Daoy (cell line): ENCODE results near the gene WDR91. TPM values are rescaled to one million over a fixed set of nuclear protein-coding genes. Genes with fewer than 3 reads are reported as not detected.

Experiments
- DNase-seq: peaks from one replicate; pipeline ENCODE4 v3.0.0-alpha.2; 2015; ENCODE audit warnings: low read depth
- total RNA-seq: library from RNA; depleted of rRNA; stranded (reverse); fragments of >200 nt; shearing (Covaris generic); gene quantifications from 2 replicates; pipeline ENCODE4 v1.2.3, GENCODE V29; 2014

Gene WDR91
- total RNA-seq, 1 experiment from 2014 or later, result 3.7 TPM

DNA sequence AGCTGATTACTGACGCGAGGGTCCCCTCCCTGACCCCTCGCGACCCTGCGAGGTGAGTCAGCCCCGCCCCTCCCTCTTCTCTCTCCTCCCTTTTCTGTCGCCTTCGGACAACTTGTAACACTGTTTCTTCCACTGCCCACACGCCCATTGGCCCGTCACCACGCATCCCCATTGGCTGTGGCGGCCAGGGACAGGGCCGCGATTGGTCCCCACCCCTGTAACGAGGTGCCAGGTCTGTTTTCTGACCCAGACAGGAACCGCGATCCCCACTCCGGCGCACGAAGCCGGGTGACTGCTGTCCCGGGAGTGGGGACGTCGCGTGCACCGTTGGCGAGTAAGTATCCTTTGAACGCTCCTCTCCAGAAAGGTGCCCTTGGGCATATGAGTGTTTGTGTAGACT, 22.2 kb upstream of the WDR91 start, which contains the start of gene STRA8:
Gene STRA8, plus strand, starts transcription at position 269 of the 400 bp plus-strand sequence. CDS start 6,687 bp downstream, outside the sequence.
- DNase-seq, result no peak

DNA sequence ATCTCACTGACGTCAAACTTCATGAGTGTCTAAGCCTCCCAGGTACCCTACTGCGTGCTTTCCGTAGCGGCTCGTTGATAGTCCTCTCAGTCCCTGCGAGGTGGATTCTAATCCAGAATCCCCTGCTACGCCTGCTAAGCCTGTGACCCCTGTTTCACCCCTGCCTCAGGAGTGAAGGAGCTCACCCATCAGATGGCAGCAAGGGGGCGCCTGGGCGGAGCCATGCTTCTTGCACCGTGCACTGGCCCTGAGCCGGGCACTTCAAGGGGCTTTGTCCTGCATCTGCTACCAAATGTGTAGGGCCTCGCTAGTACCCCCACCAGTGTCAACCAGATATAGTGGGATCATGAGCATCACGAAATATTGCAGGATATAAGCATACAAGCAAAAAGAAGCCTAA, 21.4 kb upstream of the WDR91 start:
- peak; percentile 33 for DNase-seq

DNA sequence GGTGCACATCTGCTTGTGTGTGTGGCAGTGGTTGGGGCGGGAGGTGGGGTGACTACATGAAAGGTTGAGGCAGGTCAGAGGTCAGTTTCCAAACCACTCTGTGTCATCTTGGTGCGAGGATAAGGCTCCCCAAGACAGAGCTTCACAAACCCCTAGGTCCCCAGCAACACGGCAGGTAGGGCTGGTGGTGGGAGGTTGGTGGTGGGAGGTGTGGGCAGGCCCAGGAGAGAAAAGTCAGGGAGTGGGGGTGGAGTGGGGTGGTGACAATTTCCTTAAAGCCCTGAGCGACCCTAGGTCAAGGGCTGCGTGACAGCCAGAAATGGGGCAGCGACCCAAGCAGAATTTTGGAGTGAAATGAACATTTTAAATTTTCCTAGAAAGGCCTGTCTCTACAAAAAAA, 20.8 kb upstream of the WDR91 start:
- DNase-seq, result no peak

DNA sequence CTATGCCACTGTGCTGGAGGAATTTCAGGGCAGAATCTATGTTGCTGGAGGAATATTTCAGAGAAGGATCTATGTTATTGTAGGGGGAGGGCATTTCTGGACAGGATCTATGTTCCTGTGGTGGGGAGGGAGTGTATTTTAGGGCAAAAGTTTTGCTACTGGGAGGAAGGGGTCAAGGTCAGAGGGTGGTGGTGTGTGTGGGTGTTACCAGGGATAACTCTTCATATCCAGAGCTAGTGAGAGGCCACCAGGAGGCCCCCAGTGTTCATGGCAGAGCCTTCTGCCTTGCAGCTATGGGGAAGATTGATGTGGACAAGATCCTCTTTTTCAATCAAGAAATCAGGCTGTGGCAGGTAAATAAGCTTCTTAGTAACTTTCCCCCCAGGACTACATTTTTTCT, 20.4 kb upstream of the WDR91 start:
- no peak for DNase-seq

DNA sequence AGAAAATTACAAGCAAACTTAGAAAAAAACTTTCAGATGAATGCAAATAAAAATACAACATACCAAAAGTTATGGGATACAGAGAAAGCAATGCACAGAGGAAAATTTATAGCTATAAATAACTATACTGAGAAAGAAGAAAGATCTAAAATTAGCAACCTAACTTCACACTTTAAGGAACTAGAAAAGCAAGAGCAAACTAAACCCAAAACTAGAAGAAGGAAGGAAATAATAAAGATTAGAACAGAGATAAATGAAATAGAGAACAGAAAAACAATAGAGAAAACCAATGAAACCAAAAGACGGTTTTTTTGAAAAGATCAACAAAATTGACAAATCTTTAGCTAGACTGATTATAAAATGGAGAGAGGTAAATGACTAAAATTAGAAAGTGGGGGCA, 12.7 kb upstream of the WDR91 start:
- DNase-seq, result no peak

DNA sequence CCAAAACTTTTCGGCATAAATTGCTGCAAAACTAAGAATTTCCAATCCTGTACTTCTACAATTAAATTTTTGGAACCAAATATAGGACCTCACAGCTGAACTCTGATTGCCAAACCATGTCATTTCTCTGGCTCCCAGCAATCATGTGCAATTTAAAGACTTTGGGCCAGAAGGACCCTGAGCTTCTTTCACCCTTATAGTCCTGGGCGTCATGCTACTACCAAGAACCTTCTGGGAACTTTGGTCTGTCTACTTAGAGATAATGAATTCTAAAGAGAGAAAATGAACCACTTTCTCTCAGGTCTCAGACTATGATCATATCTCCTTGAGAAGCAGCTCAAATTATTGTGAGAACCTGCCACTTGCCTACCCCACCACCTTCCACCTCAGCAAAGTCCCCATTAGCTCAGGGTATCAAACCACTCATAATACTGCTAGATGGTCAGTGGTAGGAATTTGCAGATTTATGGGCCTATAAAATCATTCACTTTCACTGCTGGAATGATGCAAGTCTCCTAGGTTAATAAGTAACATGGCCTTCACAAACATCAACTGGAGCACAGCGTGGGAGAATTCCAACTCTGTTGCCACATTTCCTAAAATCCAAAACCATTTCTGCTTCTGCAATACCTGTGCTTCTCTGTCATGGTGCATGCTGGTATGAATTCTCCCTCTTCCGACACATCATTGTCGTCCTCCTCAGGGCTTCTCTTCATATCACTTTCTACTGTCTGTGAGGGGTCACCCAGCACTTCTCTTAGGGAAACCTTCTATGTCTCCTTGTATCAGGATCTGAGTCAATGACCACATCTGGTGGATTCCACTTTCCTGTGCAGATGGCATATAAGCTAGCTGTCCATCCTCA, 6.6 kb upstream of the WDR91 start:
- no peak for DNase-seq

DNA sequence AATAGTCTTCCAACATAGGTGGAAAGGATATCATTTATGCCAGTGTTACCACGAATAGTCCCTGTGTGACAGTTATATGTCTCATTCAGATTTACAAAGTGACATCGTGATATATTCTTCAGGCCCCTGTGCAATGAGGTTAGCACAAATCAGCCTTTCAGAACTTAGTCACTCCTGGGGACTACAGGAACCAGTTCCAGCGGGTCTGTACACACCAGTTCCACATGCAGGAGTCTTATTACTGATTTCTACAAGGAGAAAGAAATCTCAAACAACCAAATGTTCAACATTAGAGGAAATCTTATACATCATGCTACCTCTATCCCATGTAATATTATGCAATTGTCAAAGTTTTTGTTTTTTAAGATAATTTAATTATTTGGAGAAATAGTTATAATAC, 4.4 kb upstream of the WDR91 start:
- no peak for DNase-seq

DNA sequence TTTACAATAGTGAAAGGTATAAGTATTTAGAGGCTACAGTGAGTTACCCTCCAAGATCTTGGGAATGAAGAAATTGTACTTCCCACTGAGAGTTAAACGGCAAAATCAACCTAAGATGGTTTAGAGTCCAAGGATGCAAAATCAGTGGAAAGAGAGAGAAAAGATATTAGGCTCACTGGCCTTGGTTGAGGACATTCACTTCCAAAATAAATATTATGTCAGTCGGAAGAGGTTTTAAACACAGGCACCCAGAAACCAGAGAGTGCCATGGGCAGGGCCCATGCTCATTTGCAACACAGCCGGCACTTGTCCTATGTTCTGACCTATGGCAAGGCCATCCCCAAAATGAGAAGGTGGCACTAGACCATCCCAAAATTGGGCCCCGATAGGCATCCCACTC, 3.9 kb upstream of the WDR91 start:
- DNase-seq, result no peak

DNA sequence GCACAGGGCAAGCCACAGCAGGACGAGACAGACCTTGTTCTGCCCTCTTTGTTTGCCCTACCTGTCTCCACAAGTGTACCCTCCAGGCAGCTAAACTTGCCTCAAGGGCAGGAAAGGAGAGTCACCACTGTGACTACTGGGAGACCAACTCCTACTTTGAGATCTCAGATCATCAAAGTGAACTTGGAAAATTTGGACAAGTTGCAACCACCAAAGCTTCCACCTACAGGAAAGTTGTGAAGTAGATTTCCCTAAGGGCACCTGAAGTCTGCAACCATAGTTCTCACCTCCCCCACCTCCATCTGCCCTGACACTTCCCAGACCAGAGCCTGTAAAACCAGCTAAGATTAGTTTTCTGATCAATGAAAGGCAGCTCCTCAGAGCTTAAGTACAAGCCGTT, 2.5 kb upstream of the WDR91 start:
- no peak for DNase-seq

DNA sequence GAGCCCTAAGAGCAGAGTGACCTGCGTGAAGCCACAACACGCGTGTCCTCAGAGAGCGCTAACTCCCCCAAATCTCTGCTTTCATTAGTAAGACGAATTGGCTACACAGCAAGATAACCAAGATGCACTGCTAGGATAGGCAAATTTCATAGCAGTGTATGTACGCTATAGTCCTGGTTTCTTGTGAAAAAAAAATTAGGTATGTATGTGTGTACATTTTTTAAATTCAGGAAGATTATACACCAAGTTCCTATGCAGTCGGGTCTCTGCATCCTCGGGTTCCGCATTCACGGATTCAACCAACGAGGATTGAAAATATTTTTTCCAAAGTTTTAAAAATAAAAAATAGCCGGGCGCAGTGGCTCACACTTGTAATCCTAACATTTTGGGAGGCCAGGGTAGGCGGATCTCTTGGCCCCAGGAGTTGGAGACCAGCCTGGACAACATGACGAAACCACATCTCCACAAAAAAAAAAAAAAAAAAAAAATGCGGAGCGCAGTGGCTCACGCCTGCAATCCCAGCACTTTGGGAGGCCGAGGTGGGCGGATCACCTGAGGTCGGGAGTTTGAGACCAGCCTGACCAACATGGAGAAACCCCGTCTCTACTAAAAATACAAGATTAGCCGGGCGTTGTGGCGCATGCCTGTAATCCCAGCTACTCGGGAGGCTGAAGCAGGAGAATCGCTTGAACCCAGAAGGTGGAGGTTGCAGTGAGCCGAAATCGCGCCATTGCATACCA, 790 bp upstream of the WDR91 start:
- DNase-seq, result peak; percentile 47

DNA sequence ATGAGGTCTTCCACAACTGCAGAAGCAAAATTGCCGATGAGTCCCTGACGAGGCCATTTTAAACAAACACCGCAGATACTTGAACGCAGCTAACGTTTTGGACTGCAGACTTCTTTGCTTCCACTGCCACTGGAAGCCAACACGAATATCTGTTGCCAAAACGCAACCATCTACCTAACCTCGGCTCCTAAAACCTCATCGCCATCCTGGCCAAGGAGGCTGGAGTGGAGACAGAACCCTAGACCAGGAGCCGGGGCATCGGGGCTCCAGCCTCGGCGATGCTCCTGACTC, 493 bp downstream of the WDR91 start:
- DNase-seq, result no peak

DNA sequence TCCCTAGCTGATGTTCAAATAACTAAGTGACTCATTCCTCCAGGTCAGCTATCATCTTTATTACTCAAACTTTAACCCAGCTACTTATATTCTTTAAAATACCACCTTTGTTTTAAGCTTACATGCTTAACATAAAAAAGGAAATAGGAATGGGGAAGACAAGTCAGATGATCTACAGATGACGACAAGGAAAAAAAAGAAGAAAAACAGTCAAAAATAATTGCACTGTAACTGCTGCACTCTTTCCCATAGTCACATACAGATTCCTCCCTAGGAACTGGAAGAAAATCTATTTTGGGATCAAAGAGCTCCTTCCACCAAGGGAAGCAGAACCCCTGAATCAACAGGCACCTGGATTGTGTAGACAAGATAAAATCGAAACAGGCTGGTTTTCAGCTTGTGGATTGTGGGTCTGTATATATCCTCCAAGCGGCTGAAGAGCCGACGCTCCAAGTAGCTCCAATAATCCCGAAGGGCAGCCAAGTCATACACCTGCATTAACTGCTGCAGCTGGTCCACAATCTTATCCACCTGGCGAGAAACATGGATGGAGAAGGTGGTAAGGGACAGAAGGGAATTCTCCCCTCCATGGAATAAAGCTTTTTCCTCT, 2.0 kb downstream of the WDR91 start:
- no peak for DNase-seq

DNA sequence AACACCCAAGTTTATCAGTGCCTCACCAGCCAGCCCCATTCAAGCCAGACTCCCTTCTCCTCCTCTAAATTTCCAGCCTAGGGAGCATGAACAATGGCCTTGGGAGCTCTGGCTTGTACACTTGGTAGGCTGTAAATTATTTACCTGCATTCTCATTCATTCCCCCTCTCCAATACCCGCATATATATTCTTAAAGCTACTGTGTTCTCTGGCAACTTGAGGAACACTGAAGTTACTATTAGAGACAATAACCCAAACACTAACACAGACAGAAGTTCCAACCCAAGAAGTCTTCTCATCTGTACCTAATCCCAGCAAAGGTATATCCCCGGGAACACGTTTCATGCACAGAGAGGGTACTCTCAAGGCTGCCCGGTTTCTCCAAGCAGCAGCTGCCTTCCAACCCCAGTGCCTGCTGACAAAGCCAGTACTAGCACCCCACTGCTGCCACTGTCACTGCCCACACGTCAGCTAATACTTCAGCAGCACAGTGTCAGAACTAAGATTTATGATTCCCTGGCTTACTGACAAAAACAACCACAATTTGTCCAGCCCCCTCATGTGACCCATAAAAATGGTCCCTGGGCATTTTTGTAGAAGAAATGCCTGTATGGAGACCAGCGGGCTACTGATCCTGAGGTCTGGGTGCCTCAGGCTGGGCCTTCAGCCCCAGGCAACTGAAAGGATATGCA, 3.1 kb downstream of the WDR91 start:
- no peak for DNase-seq

DNA sequence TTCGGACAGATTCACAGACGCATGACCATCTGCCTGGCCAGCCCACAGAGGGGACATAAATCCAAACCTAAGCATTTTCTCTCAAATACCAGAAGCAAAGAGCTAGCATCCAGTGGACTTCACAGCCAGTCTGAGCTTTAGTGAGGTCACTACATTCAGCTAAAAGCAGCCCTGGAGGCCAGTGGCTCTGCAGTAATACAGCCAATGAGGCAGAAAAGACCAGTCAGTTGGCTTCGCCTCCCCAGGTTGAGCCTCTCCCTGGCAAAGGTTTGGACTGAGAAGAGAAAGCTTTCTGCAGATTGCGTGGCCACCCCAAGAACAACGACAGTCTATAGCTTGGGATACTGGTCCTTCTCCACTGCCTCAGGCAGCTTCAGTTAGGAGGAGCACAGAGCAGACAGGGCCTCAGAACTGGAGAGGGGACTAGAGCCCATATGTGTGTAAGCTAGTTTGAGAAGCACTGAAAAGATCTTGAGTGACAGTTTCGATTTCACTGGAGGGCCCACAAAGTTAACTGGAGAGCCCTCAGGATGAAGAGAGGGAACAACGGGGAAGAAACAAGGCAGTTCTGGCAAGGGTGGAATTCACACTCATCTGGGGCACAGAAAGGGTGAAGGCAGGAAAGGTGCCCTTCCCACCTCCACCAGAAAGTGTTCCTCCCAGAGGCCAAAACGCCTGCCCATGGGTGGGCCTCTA, 3.8 kb downstream of the WDR91 start:
- DNase-seq, result no peak

DNA sequence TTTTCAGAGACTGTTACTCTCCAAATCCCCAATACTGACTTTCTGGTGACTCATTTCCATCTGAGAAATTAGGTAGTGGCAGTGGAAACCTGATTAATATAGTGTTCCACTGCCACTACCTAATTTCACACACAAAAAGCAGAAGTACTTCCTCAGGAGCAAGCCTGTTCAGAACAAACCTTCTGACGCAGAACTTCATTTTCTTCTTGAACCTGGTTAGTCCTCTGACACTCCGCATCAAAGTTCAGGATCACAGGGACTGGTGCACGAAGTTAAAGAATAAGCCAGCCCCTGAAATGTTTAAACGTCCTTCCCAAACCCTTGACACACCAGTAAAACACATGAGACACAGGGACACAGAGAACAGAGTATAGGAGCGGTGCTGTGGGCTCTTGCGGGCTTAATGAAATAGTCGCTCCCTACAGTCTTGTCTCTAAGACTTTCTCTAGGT, 4.4 kb downstream of the WDR91 start:
- DNase-seq, result no peak

DNA sequence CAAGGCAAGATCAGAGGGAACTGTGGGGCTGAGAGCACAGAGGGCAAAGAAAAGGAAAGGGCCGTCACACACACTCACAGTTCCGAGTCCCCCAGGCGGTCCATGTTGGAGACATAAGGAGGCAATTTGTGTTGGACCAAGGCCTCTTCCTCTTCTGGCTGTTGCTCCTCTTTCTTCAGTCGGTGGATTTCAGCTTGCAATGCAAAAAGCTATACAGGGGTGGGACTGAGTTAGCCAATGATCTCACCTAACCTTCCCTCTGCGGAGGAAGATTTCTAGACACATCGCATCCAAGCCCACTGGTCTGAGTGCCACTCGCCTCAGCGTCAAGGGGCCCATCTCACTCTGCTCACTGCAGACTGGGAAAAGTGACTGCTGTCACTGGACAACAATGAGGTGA, 5.5 kb downstream of the WDR91 start:
- DNase-seq, result no peak

DNA sequence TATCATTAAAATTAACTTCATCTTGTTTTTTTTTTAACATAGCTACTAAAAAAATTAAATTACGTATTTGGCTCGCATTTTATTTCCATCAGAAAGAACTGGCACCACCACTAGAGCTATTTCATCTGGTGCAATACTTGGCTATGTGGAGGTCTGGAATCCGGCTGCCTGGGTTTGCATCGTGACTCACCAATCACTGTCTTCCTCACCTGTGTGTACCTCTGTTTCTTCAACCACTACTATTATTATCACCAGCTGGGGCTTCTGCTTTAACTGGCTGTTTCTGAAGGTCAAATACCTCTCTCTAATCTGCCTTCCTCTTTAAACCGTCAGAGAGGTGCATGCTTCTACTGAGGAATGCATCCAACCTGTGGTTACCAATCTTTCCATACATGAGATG, 6.5 kb downstream of the WDR91 start:
- no peak for DNase-seq

DNA sequence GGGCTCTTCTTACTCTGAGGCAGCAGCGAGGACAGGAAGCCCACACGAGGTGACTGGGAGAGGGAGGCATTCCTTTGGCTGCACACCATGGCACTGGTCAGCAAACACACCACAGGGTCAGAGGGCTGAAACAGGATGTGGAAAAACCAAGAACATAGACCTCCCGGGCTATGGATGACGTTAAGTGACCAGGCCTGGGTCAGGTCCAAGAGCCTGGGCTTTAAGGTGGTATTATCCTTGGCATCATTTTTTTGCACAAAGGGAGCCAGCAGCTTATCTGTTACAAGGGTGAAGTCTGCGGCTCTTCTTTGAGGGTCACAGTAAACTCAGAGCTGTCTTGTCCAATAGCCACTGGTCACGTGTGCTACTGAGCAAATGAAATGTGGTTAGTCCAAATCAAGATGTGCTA, 7.0 kb downstream of the WDR91 start:
- DNase-seq, result no peak

DNA sequence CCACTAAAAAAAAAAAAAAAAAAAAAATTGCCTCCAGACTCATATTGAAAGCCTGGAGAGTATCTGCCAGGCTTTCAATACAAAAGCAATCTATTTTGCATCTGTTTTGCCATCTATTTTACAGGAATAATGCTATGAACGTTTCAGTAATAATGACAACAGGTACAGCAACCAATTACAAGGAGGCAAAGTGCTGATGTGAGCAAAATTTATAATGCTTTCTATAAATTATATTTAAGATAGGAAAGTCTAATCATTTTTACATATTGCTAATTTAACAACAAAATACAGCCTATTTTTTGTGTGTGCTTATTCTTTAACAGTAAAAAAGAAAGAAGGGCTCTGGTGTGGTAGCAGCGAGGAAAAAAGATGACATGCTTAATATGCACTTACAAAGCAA, 10.0 kb downstream of the WDR91 start:
- DNase-seq, result no peak

DNA sequence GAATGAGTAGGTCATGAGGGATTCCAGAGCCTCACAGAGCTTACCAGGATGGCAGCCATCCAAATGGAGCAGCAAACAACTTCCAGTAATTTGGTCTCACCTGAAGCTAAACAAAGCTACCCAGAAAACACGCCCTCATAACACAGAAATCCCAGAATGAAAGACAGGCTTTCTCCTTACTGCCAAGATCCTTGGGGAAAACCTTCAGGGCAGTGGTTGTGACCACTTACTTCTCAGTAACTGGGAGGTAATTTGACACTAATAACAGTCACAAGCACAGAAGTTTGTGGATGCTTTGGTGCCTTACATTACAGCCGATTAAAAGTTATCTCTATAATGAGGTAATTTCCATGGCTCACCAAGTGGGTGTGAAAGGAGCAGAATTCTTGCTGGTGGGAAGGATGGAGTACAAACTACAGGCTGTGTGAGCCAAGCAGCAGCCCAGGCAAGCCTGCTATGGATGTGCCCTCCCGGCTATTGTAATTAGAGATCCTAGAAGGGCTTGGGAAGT, 10.4 kb downstream of the WDR91 start:
- no peak for DNase-seq

DNA sequence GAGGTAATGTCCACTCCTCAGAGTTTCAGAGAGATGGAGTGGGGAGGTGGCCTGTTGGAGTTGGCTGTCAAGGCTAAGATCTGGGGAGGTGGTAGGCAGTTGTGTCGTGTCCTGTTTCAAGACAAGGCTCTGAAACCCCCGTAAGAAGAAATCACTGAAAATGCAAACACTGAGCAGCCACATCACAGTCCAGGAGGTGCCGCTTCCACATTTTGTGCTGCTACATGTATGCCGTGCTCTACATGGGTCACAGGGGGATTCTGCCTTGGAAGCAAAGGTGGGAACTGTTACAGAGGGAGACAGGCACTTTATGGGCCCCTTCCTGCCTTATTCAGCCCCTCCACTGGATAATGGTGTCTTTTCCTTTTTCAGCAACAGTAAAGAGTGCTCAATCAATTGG, 11.9 kb downstream of the WDR91 start:
- DNase-seq, result no peak
